HepG2 (cell line): Measurements from ENCODE around the gene GNG7. TPM values are rescaled to one million over a fixed set of nuclear protein-coding genes. Genes with fewer than 3 reads are reported as not detected.

Experiments used
- ATAC-seq: fragments of 200-7000 bp; cut with Tn5 transposase; 3 replicates; pipeline ENCODE4 v1.9.1; 2020; ENCODE audit warnings: mild to moderate bottlenecking, moderate library complexity
- BruUV-seq: library from RNA; stranded (reverse); fragments of 400-500 nt; replicated peaks from 2 replicates; lab custom pipeline; 2021; lab: Mats Ljungman, UMichigan
- CTCF ChIA-PET: fragments of 300-600 bp; formaldehyde crosslinking; extraction: SDS; loops from one replicate; lab custom pipeline; 2021; ENCODE audit warnings: low total read pairs, inconsistent platforms, low intra/inter-chr PET ratio; lab: Yijun Ruan, JAX
- POLR2A ChIA-PET: fragments of 350-600 bp; sonication (Branson Sonifier 250); formaldehyde crosslinking; loops from one replicate; lab custom pipeline; 2020; ENCODE audit warnings: antibody characterized with exemption, inconsistent platforms; lab: Yijun Ruan, JAX
- DNase-seq: peaks from one replicate; pipeline ENCODE4 v3.0.0-alpha.2; 2015; ENCODE audit warnings: low spot score
- FAIRE-seq: peaks from 3 replicates; lab custom pipeline; 2011; peaks lifted over from hg19 to GRCh38; lab: Jason Lieb, UNC
- H2AFZ ChIP-seq: one replicate; pipeline ENCODE4 v1.6.1; 2011; ENCODE audit warnings: low read length, inconsistent platforms
- H3K27ac ChIP-seq: fragments of 300-600 bp; 3 replicates; pipeline ENCODE4 v1.8.0; 2011; ENCODE audit warnings: mixed run types, mild to moderate bottlenecking, mixed read lengths, low read length, inconsistent platforms; ENCODE audit not compliant: insufficient read depth; ENCODE audit errors: extremely low read length
- H3K27me3 ChIP-seq, 2 experiments: fragments of 200-600 bp in 1 of 2; 2 replicates in 1 of 2; 3 replicates in 1 of 2; pipeline versions ENCODE4 v1.6.0 to v1.8.0; 2011; ENCODE audit warnings: low read length in 2 of 2, mild to moderate bottlenecking in 2 of 2, moderate library complexity in 2 of 2, inconsistent platforms in 1 of 2; ENCODE audit not compliant: insufficient read depth in 2 of 2, control insufficient read depth in 1 of 2
- H3K36me3 ChIP-seq, 2 experiments: fragments of 200-600 bp in 1 of 2; replicated peaks in 1 of 2; 2 replicates in 1 of 2; 3 replicates in 1 of 2; pipeline versions ENCODE4 v1.5.1 to v1.8.0; 2011; ENCODE audit warnings: low read length in 2 of 2, inconsistent platforms in 1 of 2; ENCODE audit not compliant: insufficient read depth in 2 of 2, control insufficient read depth in 1 of 2
- H3K4me1 ChIP-seq: 2 replicates; pipeline ENCODE4 v1.5.1; 2012; ENCODE audit warnings: low read length, inconsistent platforms; ENCODE audit not compliant: insufficient read depth
- H3K4me2 ChIP-seq: 2 replicates; pipeline ENCODE4 v1.6.0; 2011; ENCODE audit warnings: low read depth, low read length, inconsistent platforms
- H3K4me3 ChIP-seq, 3 experiments: fragments of 200-600 bp in 1 of 3; sonication (generic), shearing (Covaris generic) in 1 of 3; replicated peaks in 1 of 3; 2 replicates each; pipeline ENCODE4 v1.5.1; 2011 to 2016; ENCODE audit warnings: low read length in 3 of 3, inconsistent platforms in 2 of 3, low read depth in 2 of 3, mild to moderate bottlenecking in 2 of 3, control low read depth in 1 of 3, mixed read lengths in 1 of 3; ENCODE audit not compliant: insufficient read depth in 1 of 3
- H3K79me2 ChIP-seq: one replicate; pipeline ENCODE4 v1.6.1; 2011; ENCODE audit warnings: low read length, inconsistent platforms; ENCODE audit not compliant: insufficient read depth
- H3K9ac ChIP-seq: 2 replicates; pipeline ENCODE4 v1.6.0; 2011; ENCODE audit warnings: mild to moderate bottlenecking, low read depth, low read length, inconsistent platforms; ENCODE audit not compliant: insufficient read depth
- H3K9me3 ChIP-seq: 2 replicates; pipeline ENCODE4 v1.5.1; 2012; ENCODE audit warnings: mild to moderate bottlenecking, low read length
- H4K20me1 ChIP-seq: 2 replicates; pipeline ENCODE4 v1.6.0; 2011; ENCODE audit warnings: inconsistent platforms, mild to moderate bottlenecking, low read length, moderate library complexity; ENCODE audit not compliant: insufficient read depth
- DBP ChIP-seq: sonication (generic); formaldehyde crosslinking; IDR thresholded peaks from 2 replicates; pipeline ENCODE4 v1.4.0; 2020; ENCODE audit warnings: missing genetic modification reagents; ENCODE audit errors: not compliant biosample characterization
- FOXA1 ChIP-seq, 2 experiments: fragments of 450-650 bp in 1 of 2; sonication (generic) in 1 of 2; formaldehyde crosslinking in 1 of 2; IDR thresholded peaks; 2 replicates each; pipeline versions ENCODE4 v1.4.0 to v1.6.1; 2016 to 2020; ENCODE audit warnings: missing genetic modification reagents in 1 of 2
- GABPB1 ChIP-seq: IDR thresholded peaks from 2 replicates; pipeline ENCODE4 v1.6.1; 2016; ENCODE audit warnings: mild to moderate bottlenecking, missing genetic modification reagents, moderate library complexity, missing compliant biosample characterization
- KLF12 ChIP-seq: sonication (generic); formaldehyde crosslinking; IDR thresholded peaks from 2 replicates; pipeline ENCODE4 v1.4.0; 2020; ENCODE audit warnings: missing genetic modification reagents, borderline replicate concordance
- LRRFIP1 ChIP-seq: sonication (generic); formaldehyde crosslinking; conservative IDR thresholded peaks from 2 replicates; pipeline ENCODE4 v1.4.0; 2020; ENCODE audit warnings: missing genetic modification reagents
- NR2F2 ChIP-seq: IDR thresholded peaks from 2 replicates; pipeline ENCODE4 v1.6.1; 2012; ENCODE audit warnings: low read depth, inconsistent platforms, borderline replicate concordance
- RARA ChIP-seq: IDR thresholded peaks from 2 replicates; pipeline ENCODE4 v1.6.1; 2016; ENCODE audit warnings: missing genetic modification reagents, missing compliant biosample characterization
- RBM39 ChIP-seq: fragments of 200-400 bp; formaldehyde crosslinking; IDR thresholded peaks from one replicate; pipeline ENCODE4 v1.6.1; 2018; ENCODE audit warnings: antibody characterized with exemption, mild to moderate bottlenecking, low read depth, low read length; ENCODE audit not compliant: poor library complexity, severe bottlenecking
- SMAD3 ChIP-seq: sonication (generic); formaldehyde crosslinking; IDR thresholded peaks from 2 replicates; pipeline ENCODE4 v1.4.0; 2020; ENCODE audit warnings: missing genetic modification reagents
- ZNF329 ChIP-seq: sonication (generic); formaldehyde crosslinking; IDR thresholded peaks from 2 replicates; pipeline ENCODE4 v1.9.0; 2021; ENCODE audit warnings: low read depth, mild to moderate bottlenecking, missing genetic modification reagents
- ZNF629 ChIP-seq: sonication (generic); formaldehyde crosslinking; conservative IDR thresholded peaks from 2 replicates; pipeline ENCODE4 v1.5.0; 2020; ENCODE audit warnings: missing genetic modification reagents
- WGBS: methylation state at CpG from one replicate; pipeline ENCODE4 v1.1.6; 2017; ENCODE audit warnings: low lambda C conversion rate; 5-methylcytosine and 5-hydroxymethylcytosine counted together
- in situ Hi-C: cut with HindIII; loops from 2 replicates; pipeline ENCODE4 v1.10.0; 2017; ENCODE audit warnings: low pct_unique_long_range_greater_than_20kb; ENCODE audit not compliant: extremely low pct_ligation_motif_present
- intact Hi-C: fragments of 100-400 bp; cut with micrococcal nuclease; formaldehyde crosslinking; loops from one replicate; pipeline ENCODE4 v1.10.0; 2022; ENCODE audit not compliant: unreplicated experiment
- polyA plus RNA-seq, 8 experiments: library from polyadenylated mRNA; depleted of rRNA in 3 of 8; stranded (reverse) in 7 of 8; unstranded in 1 of 8; fragments of >200 nt; fragmentation: Illumina TruSeq in 4 of 8; extraction: Trizol in 4 of 8; gene quantifications; 2 replicates each; pipeline versions ENCODE4 v1.2.1 to v1.2.3, GENCODE V29; 2011 to 2016; ENCODE audit warnings: low read depth in 4 of 8, missing spikeins in 1 of 8, mixed read lengths in 1 of 8; ENCODE audit not compliant: insufficient read depth in 1 of 8
- total RNA-seq, 5 experiments: library from RNA; depleted of rRNA; stranded (reverse); fragments of >200 nt; fragmentation: Illumina TruSeq; extraction: Trizol; gene quantifications; 2 replicates each; pipeline ENCODE4 v1.2.3, GENCODE V29; 2016; ENCODE audit warnings: low read depth in 1 of 5
- TF ChIP-seq, protein P1 (sequence below): sonication (generic); formaldehyde crosslinking; IDR thresholded peaks from 2 replicates; pipeline ENCODE4 v1.4.0; 2020; ENCODE audit warnings: missing genetic modification reagents, borderline replicate concordance
- TF ChIP-seq, protein P2 (sequence below): sonication (generic); formaldehyde crosslinking; IDR thresholded peaks from 2 replicates; pipeline ENCODE4 v1.4.0; 2020; ENCODE audit warnings: missing genetic modification reagents

The GNG7 gene
- total and polyA plus RNA-seq, 2 of the 13 experiments (the other 11 are each of a cell fraction or from before 2014, with no cell fraction given), result 1.4 to 3.3 TPM

GRCh38 chr19:2550431-2551171 is 151.9 kb downstream of the GNG7 start:
- POLR2A ChIA-PET, result interaction anchor here (0.7 to 1.0 kb wide), 2 partner anchors 26 to 88 kb away, joined by 3 read pairs; no protein-coding TSS in a partner anchor
- no peak for ATAC-seq
- TF ChIP-seq SMAD3 (no peak), RBM39 (no peak), NR2F2 (no peak), LRRFIP1 (CRISPR knock-in tag) (no peak), DBP (no peak), GABPB1 (CRISPR knock-in tag) (peak; percentile 21; the same call in 1 of the 2 replicates), FOXA1 (IDR thresholded peaks at IDR 0.05) (no peak), FOXA1 (CRISPR knock-in tag; IDR thresholded peaks at IDR 0.05) (no peak), RARA (CRISPR knock-in tag) (0 out of 2 replicates have a peak, but pooled peaks have one; percentile 17), ZNF329 (CRISPR knock-in tag) (no peak), ZNF629 (CRISPR knock-in tag) (peak; percentile 88), KLF12 (no peak)
- TF ChIP-seq, protein P1, sequence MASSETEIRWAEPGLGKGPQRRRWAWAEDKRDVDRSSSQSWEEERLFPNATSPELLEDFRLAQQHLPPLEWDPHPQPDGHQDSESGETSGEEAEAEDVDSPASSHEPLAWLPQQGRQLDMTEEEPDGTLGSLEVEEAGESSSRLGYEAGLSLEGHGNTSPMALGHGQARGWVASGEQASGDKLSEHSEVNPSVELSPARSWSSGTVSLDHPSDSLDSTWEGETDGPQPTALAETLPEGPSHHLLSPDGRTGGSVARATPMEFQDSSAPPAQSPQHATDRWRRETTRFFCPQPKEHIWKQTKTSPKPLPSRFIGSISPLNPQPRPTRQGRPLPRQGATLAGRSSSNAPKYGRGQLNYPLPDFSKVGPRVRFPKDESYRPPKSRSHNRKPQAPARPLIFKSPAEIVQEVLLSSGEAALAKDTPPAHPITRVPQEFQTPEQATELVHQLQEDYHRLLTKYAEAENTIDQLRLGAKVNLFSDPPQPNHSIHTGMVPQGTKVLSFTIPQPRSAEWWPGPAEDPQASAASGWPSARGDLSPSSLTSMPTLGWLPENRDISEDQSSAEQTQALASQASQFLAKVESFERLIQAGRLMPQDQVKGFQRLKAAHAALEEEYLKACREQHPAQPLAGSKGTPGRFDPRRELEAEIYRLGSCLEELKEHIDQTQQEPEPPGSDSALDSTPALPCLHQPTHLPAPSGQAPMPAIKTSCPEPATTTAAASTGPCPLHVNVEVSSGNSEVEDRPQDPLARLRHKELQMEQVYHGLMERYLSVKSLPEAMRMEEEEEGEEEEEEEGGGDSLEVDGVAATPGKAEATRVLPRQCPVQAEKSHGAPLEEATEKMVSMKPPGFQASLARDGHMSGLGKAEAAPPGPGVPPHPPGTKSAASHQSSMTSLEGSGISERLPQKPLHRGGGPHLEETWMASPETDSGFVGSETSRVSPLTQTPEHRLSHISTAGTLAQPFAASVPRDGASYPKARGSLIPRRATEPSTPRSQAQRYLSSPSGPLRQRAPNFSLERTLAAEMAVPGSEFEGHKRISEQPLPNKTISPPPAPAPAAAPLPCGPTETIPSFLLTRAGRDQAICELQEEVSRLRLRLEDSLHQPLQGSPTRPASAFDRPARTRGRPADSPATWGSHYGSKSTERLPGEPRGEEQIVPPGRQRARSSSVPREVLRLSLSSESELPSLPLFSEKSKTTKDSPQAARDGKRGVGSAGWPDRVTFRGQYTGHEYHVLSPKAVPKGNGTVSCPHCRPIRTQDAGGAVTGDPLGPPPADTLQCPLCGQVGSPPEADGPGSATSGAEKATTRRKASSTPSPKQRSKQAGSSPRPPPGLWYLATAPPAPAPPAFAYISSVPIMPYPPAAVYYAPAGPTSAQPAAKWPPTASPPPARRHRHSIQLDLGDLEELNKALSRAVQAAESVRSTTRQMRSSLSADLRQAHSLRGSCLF (CRISPR knock-in tag), result no peak
- TF ChIP-seq, protein P2, sequence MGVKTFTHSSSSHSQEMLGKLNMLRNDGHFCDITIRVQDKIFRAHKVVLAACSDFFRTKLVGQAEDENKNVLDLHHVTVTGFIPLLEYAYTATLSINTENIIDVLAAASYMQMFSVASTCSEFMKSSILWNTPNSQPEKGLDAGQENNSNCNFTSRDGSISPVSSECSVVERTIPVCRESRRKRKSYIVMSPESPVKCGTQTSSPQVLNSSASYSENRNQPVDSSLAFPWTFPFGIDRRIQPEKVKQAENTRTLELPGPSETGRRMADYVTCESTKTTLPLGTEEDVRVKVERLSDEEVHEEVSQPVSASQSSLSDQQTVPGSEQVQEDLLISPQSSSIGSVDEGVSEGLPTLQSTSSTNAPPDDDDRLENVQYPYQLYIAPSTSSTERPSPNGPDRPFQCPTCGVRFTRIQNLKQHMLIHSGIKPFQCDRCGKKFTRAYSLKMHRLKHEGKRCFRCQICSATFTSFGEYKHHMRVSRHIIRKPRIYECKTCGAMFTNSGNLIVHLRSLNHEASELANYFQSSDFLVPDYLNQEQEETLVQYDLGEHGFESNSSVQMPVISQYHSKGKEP, result no peak

More at GRCh38 chr19:2550431-2551171, 151.9 kb downstream of the GNG7 start:
- Histone ChIP-seq H3K4me1 (peaks cover 57% of the 10 kb centered on the region), H3K4me3 (no peak overlapping the region), H3K9me3 (no peaks in the 10 kb centered on the region), H2AFZ (no peak overlapping the region), H4K20me1 (no peaks in the 10 kb centered on the region), H3K36me3 (no peaks in the 10 kb centered on the region), H3K27me3 (no peaks in the 10 kb centered on the region), H3K4me2 (no peak overlapping the region), H3K9ac (no peak overlapping the region), H3K79me2 (no peaks in the 10 kb centered on the region), H3K27ac (no peak overlapping the region)
- intact Hi-C loops (no loop called here), in situ Hi-C loops (no loop called here)
- no peak for FAIRE-seq
- 82% methylated on average over 14 of the region's 21 CpGs for WGBS
- BruUV-seq, result no TSS peak
- DNase-seq, result no peak
- CTCF ChIA-PET, result no interaction called here
